Uterus (tissue), 4 donors: ENCODE measurements around the gene ADM2. TPM values are rescaled to one million over a fixed set of nuclear protein-coding genes. Genes with fewer than 3 reads are reported as not detected.
"Not testable (repeated sequence)": the region's sequence is repeated elsewhere in the genome, so short reads cannot be mapped to it uniquely, and the experiment has no call there.

Source experiments
- DNase-seq, 2 donors: peaks; one replicate each; pipeline ENCODE4 v3.0.0-alpha.2; 2019 to 2020
- H3K27ac ChIP-seq, 2 donors: fragments of 200-600 bp; sonication (generic); 1 replicate in 1 of 2; 2 replicates in 1 of 2; pipeline ENCODE4 v1.5.1; 2016 to 2018
- H3K27me3 ChIP-seq, 2 donors: fragments of 200-600 bp; sonication (generic); one replicate each; pipeline ENCODE4 v1.5.1; 2018 to 2019; ENCODE audit warnings: control low read depth in 1 of 2
- H3K36me3 ChIP-seq, 2 donors: fragments of 200-600 bp; sonication (generic); one replicate each; pipeline ENCODE4 v1.5.1; 2019; ENCODE audit warnings: control low read depth in 1 of 2
- H3K4me1 ChIP-seq, 2 donors: fragments of 200-600 bp; sonication (generic); one replicate each; pipeline ENCODE4 v1.5.1; 2018 to 2019; ENCODE audit warnings: control low read depth in 1 of 2
- H3K4me3 ChIP-seq, 2 donors: fragments of 200-600 bp; sonication (generic); 1 replicate in 1 of 2; 2 replicates in 1 of 2; pipeline ENCODE4 v1.5.1; 2018 to 2019; ENCODE audit warnings: mild to moderate bottlenecking in 1 of 2
- H3K9me3 ChIP-seq, 2 donors: fragments of 200-600 bp; sonication (generic); one replicate each; pipeline ENCODE4 v1.5.1; 2019; ENCODE audit warnings: control low read depth in 1 of 2
- POLR2A ChIP-seq, 2 donors: fragments of 450-650 bp; IDR thresholded peaks; one replicate each; pipeline ENCODE4 v1.6.1; 2016; ENCODE audit warnings: antibody characterized with exemption in 2 of 2, mild to moderate bottlenecking in 1 of 2, moderate library complexity in 1 of 2
- intact Hi-C: fragments of 100-400 bp; cut with DNase I; formaldehyde crosslinking; loops from one replicate; pipeline ENCODE4 v1.15.1; 2023; ENCODE audit warnings: low total_unique reads
- total RNA-seq, 4 donors: library from RNA; depleted of rRNA in 3 of 4; stranded (reverse); fragments of >200 nt in 3 of 4; gene quantifications; one replicate each; pipeline versions ENCODE4 v1.1.0 to v1.2.4, GENCODE V29; 2014 to 2023
- TF ChIP-seq, protein P1 (sequence below), 4 experiments: fragments of 200-600 bp in 2 of 4; fragments of 450-650 bp in 2 of 4; sonication (generic) in 2 of 4; IDR thresholded peaks; one replicate each; pipeline ENCODE4 v1.5.1; 2016 to 2019; ENCODE audit warnings: antibody characterized with exemption in 4 of 4, mild to moderate bottlenecking in 2 of 4, moderate library complexity in 1 of 4
- donor health status: DM: yes; HTN: yes; CAD: no.

ADM2 gene, protein sequence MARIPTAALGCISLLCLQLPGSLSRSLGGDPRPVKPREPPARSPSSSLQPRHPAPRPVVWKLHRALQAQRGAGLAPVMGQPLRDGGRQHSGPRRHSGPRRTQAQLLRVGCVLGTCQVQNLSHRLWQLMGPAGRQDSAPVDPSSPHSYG
- total RNA-seq = under 1 TPM in 2 of 4 donors, not detected in 2; 0.14 to 0.95 TPM

DNA sequence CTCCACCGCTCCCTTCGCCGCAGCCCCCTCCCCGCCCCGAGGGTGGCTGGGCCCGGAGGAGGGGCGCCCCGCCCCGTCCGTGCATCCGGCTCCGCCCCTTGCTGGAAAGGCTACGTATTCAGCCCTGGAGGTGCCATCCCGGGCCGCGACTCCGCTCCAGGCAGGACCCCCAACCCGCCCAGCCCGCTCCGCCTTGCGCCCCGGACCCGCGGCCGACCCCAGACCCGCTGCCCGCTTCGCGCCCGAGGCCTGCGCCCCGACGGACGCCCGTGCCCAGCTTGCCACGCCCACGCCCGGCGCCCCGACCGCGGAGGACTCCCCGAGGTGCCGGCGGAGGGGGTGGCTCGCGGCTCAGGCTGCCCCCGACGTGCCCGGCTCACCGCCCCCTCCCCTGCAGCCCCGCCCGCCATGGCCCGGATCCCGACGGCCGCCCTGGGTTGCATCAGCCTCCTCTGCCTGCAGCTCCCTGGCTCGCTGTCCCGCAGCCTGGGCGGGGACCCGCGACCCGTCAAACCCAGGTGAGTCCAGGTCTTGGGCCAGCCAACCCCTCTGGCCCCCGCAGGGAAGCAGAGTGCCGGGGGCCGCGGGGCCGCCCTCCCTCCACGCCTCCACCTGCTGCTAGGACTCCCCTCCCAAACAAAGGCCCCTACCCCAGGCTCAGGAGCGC is at the start of gene ADM2:
TSS of gene ADM2 (plus strand) at position 104 of the 667 bp plus-strand sequence. CDS start at position 409, 305 bp downstream.
- Histone ChIP-seq H3K4me1 (no peaks in the 10 kb centered on the region), H3K9me3 (no peaks in the 10 kb centered on the region), H3K27ac (no peak within 1 kb of the TSS), H3K36me3 (no peaks in the 10 kb centered on the region), H3K4me3 (peak within 1 kb of the TSS in 1 of 2 donors; percentile 20), H3K27me3 (peaks cover 12 to 18% of the 10 kb centered on the region in 2 donors)
- TF ChIP-seq, protein P1, sequence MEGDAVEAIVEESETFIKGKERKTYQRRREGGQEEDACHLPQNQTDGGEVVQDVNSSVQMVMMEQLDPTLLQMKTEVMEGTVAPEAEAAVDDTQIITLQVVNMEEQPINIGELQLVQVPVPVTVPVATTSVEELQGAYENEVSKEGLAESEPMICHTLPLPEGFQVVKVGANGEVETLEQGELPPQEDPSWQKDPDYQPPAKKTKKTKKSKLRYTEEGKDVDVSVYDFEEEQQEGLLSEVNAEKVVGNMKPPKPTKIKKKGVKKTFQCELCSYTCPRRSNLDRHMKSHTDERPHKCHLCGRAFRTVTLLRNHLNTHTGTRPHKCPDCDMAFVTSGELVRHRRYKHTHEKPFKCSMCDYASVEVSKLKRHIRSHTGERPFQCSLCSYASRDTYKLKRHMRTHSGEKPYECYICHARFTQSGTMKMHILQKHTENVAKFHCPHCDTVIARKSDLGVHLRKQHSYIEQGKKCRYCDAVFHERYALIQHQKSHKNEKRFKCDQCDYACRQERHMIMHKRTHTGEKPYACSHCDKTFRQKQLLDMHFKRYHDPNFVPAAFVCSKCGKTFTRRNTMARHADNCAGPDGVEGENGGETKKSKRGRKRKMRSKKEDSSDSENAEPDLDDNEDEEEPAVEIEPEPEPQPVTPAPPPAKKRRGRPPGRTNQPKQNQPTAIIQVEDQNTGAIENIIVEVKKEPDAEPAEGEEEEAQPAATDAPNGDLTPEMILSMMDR (IDR thresholded peaks at IDR 0.05) = no peak
- TF ChIP-seq POLR2A (IDR thresholded peaks at IDR 0.05) = no peak
- intact Hi-C loops = no loop called here
- no peak for DNase-seq

DNA sequence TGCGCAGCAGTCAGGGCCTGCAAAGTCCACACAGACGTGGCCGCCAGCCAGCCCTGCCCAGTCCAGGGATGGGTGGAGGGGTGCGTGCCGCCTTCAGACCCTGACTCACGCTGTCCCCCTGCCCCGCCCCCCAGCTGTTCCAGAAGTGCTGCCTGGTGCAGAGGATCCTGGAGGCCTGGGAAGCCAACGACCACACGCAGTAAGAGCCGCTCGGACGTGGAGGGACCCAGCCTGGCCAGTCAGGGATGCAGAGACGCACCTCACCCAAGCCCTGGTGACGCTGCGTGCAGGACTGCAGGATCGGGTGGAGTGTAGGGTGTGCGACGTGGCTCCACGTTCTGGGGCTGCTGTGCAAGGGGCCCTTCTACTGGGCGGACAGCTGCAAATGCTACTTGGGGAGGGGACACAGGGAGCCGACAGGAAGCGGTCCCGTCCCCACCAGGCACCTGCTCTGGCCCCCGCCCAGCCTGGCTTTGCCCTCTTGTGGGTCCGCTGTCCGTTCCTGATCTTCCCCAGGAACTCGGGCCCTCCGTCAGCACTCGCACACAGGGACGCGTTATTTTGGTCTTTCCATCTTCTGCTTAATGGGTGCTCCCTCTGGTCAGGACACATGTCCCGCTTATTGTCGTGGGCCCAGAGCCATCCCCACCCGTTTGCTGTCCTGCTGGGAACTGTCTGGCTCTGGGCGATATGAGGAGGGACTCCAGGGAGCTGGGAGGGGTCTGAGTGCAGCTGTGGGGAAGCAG is 49.0 kb upstream of the ADM2 start:
- H3K27me3 ChIP-seq = no peaks in the 10 kb centered on the region
- intact Hi-C loops = no loop called here
- H3K36me3 ChIP-seq = no peaks in the 10 kb centered on the region
- H3K4me3 ChIP-seq = no peak overlapping the region
- H3K27ac ChIP-seq = no peak overlapping the region
- H3K9me3 ChIP-seq = no peaks in the 10 kb centered on the region
- TF ChIP-seq, protein P1 (IDR thresholded peaks at IDR 0.05) = no peak
- TF ChIP-seq POLR2A (IDR thresholded peaks at IDR 0.05) = no peak
- DNase-seq = no peak
- no peaks in the 10 kb centered on the region for H3K4me1 ChIP-seq

DNA sequence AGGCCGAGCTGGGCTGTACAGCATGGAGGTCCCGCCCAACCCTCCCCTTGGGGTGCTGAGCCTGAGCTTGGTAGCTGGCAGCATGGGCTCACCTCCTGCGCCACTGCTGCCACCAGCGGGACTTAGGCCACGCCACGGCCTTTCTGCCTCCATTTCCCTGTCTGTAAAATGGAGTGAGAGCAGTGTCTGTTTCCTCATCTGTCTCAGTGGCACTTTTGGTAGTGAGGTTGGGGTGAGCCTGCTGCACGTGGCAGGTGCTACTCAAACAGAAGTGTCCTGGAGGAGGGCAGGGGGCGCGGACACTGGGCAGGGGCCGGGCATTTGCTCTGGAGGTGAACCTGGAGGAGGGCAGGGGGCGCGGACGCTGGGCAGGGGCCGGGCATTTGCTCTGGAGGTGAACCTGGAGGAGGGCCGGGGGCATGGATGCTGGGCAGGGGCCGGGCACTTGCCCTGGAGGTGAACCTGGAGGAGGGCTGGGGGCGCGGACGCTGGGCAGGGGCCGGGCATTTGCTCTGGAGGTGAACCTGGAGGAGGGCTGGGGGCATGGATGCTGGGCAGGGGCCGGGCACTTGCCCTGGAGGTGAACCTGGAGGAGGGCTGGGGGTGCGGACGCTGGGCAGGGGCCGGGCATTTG is 48.3 kb upstream of the ADM2 start:
- H3K27ac ChIP-seq, intact Hi-C loops, H3K9me3 ChIP-seq, DNase-seq, H3K4me3 ChIP-seq, H3K36me3 ChIP-seq, H3K4me1 ChIP-seq, H3K27me3 ChIP-seq: not testable (repeated sequence)

DNA sequence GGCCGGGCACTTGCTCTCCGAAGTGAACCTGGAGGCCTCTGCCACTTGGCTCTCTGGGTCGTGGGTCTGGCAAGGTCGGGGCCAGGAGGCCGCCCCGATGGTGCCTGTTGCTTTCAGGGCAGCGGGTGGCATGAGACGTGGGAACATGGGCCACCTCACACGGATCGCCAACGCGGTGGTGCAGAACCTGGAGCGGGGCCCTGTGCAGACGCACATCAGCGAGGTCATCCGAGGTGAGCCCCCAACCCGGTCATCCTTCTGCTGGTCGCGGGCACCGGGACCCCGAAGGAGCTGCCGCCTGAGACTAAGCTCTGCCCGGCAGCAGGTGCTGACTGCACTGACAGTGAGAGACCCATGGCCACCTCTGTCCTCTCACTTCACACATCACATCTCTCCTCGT is 46.5 kb upstream of the ADM2 start:
- Histone ChIP-seq H3K4me1 (no peaks in the 10 kb centered on the region), H3K36me3 (no peaks in the 10 kb centered on the region), H3K27me3 (no peaks in the 10 kb centered on the region), H3K27ac (no peak overlapping the region), H3K4me3 (no peak overlapping the region), H3K9me3 (no peaks in the 10 kb centered on the region)
- no peak for TF ChIP-seq POLR2A (IDR thresholded peaks at IDR 0.05)
- TF ChIP-seq, protein P1 (IDR thresholded peaks at IDR 0.05) = no peak
- intact Hi-C loops = no loop called here
- DNase-seq = peak in 1 of 2 donors; percentile 15

DNA sequence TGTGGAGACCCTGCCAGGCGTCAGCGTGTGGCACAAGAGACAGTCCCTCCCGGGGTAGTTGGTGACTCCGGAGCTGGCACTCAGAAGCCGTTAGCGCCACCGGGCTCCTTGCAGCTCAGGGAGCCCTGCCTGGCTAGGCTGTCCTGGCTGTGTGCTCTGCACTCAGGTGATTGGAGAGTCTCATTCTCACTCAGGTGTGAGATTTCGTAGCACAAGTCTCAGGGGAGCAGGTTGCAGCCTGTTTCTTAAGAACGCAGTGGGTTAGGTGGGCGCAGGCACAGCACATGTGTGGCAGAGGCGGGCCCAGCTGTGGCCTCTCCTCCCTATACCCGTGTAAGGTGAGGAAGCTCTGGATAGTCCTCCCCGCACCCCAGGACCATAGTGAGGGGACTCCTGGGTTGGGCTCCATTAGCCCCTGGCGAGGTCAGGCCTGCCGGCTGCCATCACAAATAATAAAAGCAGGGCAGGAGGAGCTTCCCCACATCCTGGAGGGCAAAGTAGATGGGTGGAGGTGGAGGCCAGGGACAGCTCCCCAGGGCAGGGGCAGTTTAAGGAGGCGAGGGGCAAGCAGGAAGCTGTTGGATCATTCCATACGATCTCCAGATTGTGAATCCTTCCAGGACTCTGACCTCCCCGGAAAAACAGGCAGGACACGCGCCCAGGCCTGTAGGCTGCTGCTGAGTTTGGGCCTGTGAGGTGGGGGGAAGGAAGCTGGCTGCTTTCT is 45.9 kb upstream of the ADM2 start:
- no peak overlapping the region for H3K27ac ChIP-seq
- no peaks in the 10 kb centered on the region for H3K9me3 ChIP-seq
- no peaks in the 10 kb centered on the region for H3K36me3 ChIP-seq

More for the DNA sequence above, 45.9 kb upstream of the ADM2 start:
- Histone ChIP-seq H3K4me3 (no peak overlapping the region), H3K27me3 (no peaks in the 10 kb centered on the region), H3K4me1 (no peaks in the 10 kb centered on the region)
- no peak for TF ChIP-seq POLR2A (IDR thresholded peaks at IDR 0.05)
- TF ChIP-seq, protein P1 (IDR thresholded peaks at IDR 0.05) = no peak
- DNase-seq = peak in 1 of 2 donors; percentile 9
- intact Hi-C loops = no loop called here
